ENCODE measurements around the gene CXADR. TPM values are rescaled to one million over a fixed set of nuclear protein-coding genes. Genes with fewer than 3 reads are reported as not detected.

The CXADR gene
- total RNA-seq, 1 experiment from 2014 or later, result 152 TPM

GRCh38 chr21:17529648-17530047 is 16.8 kb downstream of the CXADR start:
- no peak overlapping the region for H3K4me2 ChIP-seq (ENCODE audit: insufficient read depth, insufficient read length, low read length)
- no peak overlapping the region for H2BK5ac ChIP-seq (ENCODE audit: insufficient read length, low read length)
- H2AFZ ChIP-seq (ENCODE audit: low read length), result no peak overlapping the region
- no peaks in the 10 kb centered on the region for H3K9me3 ChIP-seq (ENCODE audit: control insufficient read depth, low read depth, low read length)
- H4K91ac ChIP-seq (ENCODE audit: insufficient read length, low read depth, low read length), result no peak overlapping the region
- H3K27ac ChIP-seq (ENCODE audit: insufficient read length, low read depth, low read length), result no peak overlapping the region
- no peak for TF ChIP-seq CTCF (conservative IDR thresholded peaks at IDR 0.05)
- H2BK15ac ChIP-seq (ENCODE audit: low read depth, low read length), result no peak overlapping the region
- no peak overlapping the region for H2BK120ac ChIP-seq (ENCODE audit: low read depth, low read length, poor library complexity, severe bottlenecking)
- peaks cover 51% of the 10 kb centered on the region in 2 experiments for H3K4me1 Mint-ChIP-seq
- H3K23me2 ChIP-seq (ENCODE audit: insufficient read length, low read depth, low read length, poor library complexity, severe bottlenecking), result no peaks in the 10 kb centered on the region
- no peak overlapping the region for H3K14ac ChIP-seq (ENCODE audit: insufficient read depth, low read length)
- no peak overlapping the region for H2AK5ac ChIP-seq (ENCODE audit: insufficient read length, low read length)
- no peaks in the 10 kb centered on the region for H3K27me3 ChIP-seq (ENCODE audit: insufficient read depth, low read length)
- no peak overlapping the region for H3K9ac ChIP-seq (ENCODE audit: extremely low read depth, insufficient read length, low read length)
- no peak overlapping the region for H4K5ac ChIP-seq (ENCODE audit: insufficient read length, low read depth, low read length)
- H4K20me1 ChIP-seq (ENCODE audit: control insufficient read depth, insufficient read depth, insufficient read length), result no peaks in the 10 kb centered on the region
- H3K27ac Mint-ChIP-seq, result no peak overlapping the region
- no peak overlapping the region for H2BK20ac ChIP-seq (ENCODE audit: low read depth, low read length, poor library complexity, severe bottlenecking)
- no peak overlapping the region for H3K4ac ChIP-seq (ENCODE audit: low read depth, low read length)
- H3K36me3 Mint-ChIP-seq (ENCODE audit: insufficient read depth in 1 of 3, low read depth in 3 of 3), result peaks cover 3 to 20% (median 12%) of the 10 kb centered on the region in 3 experiments; a peak in 6 of 7 replicates
- H4K8ac ChIP-seq (replicated peaks; ENCODE audit: insufficient read length, low read depth, low read length), result no peak overlapping the region
- no peak for DNase-seq
- peaks cover 3% of the 10 kb centered on the region; the same call in 1 of the 2 replicates for H3K4me1 ChIP-seq (ENCODE audit: insufficient read depth, low read length)
- H3K79me1 ChIP-seq (ENCODE audit: insufficient read depth, low read depth, low read length, poor library complexity, severe bottlenecking), result peaks cover 10% of the 10 kb centered on the region
- no peak overlapping the region for H2BK12ac ChIP-seq (ENCODE audit: insufficient read length, low read depth, low read length)
- no peaks in the 10 kb centered on the region for H3K9me3 Mint-ChIP-seq
- H3K23ac ChIP-seq (ENCODE audit: insufficient read length, low read depth, low read length), result no peak overlapping the region
- WGBS (ENCODE audit: extremely low coverage, insufficient read length, low lambda C conversion rate), result no CpG with 5 or more reads among the region's 5 CpGs
- H3K18ac ChIP-seq (ENCODE audit: insufficient read length, low read depth, low read length), result no peak overlapping the region
- no peaks in the 10 kb centered on the region for H3K27me3 Mint-ChIP-seq (ENCODE audit: low read depth)
- H3K56ac ChIP-seq (ENCODE audit: insufficient read length, low read depth, low read length), result no peak overlapping the region
- peaks cover 70% of the 10 kb centered on the region for H3K79me2 ChIP-seq (ENCODE audit: insufficient read depth, low read length)
- H3T11ph ChIP-seq (ENCODE audit: low read length), result no peak overlapping the region
- H3K4me3 Mint-ChIP-seq, result no peak overlapping the region; a peak in 1 of 5 replicates

Data from H9 (cell line).